ENCODE measurements around the gene SRRM3.

Gene SRRM3

DNA sequence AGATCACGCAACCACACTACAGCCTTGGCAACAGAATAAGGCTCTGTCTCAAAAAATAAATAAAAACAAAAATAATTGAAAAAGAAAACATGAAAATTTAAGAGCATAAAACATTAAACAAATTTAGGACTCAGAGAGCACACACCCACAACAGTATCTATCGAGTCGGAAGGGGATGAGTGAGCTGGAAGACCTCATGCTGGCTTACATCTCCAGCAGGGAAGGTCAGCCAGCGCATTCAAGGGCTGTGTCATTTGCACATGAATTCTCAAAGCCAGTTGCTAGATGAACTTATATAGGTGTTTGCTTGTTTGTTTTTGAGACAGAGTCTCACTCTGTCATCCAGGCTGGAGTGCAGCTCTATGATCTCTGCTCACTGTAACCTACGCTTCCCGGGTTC, 50.3 kb downstream of the SRRM3 start:
- Histone ChIP-seq H3K4me2 (no peak overlapping the region), H3K36me3 (ENCODE audit: insufficient read depth) (no peaks in the 10 kb centered on the region), H3K4me3 (IDR thresholded peaks at IDR 0.05; ENCODE audit: insufficient read depth, low read depth, low read length) (no peak overlapping the region), H3K9ac (no peak overlapping the region), H3K79me2 (ENCODE audit: insufficient read depth, low read depth) (no peaks in the 10 kb centered on the region), H2AFZ (ENCODE audit: low read depth) (no peak overlapping the region), H4K20me1 (ENCODE audit: insufficient read depth) (no peaks in the 10 kb centered on the region), H3K4me1 (ENCODE audit: low read depth, poor library complexity, severe bottlenecking) (no peaks in the 10 kb centered on the region), H3K27me3 (ENCODE audit: insufficient read depth, low read depth) (peaks cover 8% of the 10 kb centered on the region; the same call in 1 of the 2 replicates), H3K27ac (no peak overlapping the region)
- TF ChIP-seq, protein P1, sequence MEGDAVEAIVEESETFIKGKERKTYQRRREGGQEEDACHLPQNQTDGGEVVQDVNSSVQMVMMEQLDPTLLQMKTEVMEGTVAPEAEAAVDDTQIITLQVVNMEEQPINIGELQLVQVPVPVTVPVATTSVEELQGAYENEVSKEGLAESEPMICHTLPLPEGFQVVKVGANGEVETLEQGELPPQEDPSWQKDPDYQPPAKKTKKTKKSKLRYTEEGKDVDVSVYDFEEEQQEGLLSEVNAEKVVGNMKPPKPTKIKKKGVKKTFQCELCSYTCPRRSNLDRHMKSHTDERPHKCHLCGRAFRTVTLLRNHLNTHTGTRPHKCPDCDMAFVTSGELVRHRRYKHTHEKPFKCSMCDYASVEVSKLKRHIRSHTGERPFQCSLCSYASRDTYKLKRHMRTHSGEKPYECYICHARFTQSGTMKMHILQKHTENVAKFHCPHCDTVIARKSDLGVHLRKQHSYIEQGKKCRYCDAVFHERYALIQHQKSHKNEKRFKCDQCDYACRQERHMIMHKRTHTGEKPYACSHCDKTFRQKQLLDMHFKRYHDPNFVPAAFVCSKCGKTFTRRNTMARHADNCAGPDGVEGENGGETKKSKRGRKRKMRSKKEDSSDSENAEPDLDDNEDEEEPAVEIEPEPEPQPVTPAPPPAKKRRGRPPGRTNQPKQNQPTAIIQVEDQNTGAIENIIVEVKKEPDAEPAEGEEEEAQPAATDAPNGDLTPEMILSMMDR (conservative IDR thresholded peaks at IDR 0.05; ENCODE audit: low read depth, low read length) = no peak

DNA sequence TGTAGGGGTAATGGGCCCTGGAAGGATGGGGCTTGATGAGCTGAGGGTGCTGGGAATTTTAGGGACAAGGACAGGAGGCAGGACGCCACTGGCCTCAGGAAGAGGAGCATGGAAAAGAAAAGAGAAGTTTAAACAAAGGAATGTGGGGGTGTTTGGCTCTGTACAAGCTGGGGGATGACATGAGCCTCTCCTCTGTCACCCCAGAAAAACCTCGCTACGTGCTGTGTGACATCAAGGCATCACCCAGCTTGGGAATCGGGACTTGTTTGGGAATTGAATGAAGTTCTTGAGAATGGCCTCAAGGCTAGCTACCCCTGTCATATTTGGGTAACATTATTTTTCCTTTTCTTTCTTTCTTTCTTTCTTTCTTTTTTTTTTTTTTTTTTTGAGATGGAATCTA, 53.1 kb downstream of the SRRM3 start:
- Histone ChIP-seq H3K4me3 (IDR thresholded peaks at IDR 0.05; ENCODE audit: insufficient read depth, low read depth, low read length) (no peak overlapping the region), H2AFZ (ENCODE audit: low read depth) (no peak overlapping the region), H4K20me1 (ENCODE audit: insufficient read depth) (no peaks in the 10 kb centered on the region), H3K9ac (no peak overlapping the region), H3K4me1 (ENCODE audit: low read depth, poor library complexity, severe bottlenecking) (no peaks in the 10 kb centered on the region), H3K79me2 (ENCODE audit: insufficient read depth, low read depth) (no peaks in the 10 kb centered on the region), H3K4me2 (no peak overlapping the region), H3K27me3 (ENCODE audit: insufficient read depth, low read depth) (peaks cover 8% of the 10 kb centered on the region; the same call in 1 of the 2 replicates), H3K27ac (no peak overlapping the region), H3K36me3 (ENCODE audit: insufficient read depth) (no peaks in the 10 kb centered on the region)
- TF ChIP-seq, protein P1 (conservative IDR thresholded peaks at IDR 0.05; ENCODE audit: low read depth, low read length) = no peak

DNA sequence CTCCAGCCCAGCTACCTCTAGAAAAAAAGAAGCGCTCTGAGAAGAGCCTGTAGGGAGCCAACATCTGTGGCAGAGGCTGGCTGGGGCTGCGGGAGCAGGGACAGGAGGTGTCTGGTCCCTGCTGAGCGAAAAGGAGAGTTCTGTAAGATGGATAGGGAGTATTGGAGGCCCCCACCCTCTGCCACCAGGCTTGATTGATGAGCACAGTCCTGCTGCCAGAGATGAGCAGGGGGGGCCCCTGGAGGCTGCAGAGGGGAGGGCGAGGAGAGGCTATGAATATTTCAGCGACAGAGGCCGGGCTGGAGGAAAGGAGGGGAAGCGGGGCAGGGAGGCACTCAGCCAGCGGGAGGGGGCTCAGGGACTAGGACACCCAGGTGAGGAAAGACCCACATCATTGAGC, 56.3 kb downstream of the SRRM3 start:
- H3K9ac ChIP-seq = no peak overlapping the region
- H4K20me1 ChIP-seq (ENCODE audit: insufficient read depth) = no peaks in the 10 kb centered on the region
- H3K27ac ChIP-seq = no peak overlapping the region
- H3K27me3 ChIP-seq (ENCODE audit: insufficient read depth, low read depth) = no peaks in the 10 kb centered on the region; the same call in 1 of the 2 replicates
- no peak overlapping the region for H3K4me3 ChIP-seq (IDR thresholded peaks at IDR 0.05; ENCODE audit: insufficient read depth, low read depth, low read length)
- H3K4me1 ChIP-seq (ENCODE audit: low read depth, poor library complexity, severe bottlenecking) = peaks cover 8% of the 10 kb centered on the region
- no peak overlapping the region for H3K4me2 ChIP-seq
- TF ChIP-seq, protein P1 (conservative IDR thresholded peaks at IDR 0.05; ENCODE audit: low read depth, low read length) = no peak
- H3K79me2 ChIP-seq (ENCODE audit: insufficient read depth, low read depth) = no peaks in the 10 kb centered on the region
- no peak overlapping the region for H2AFZ ChIP-seq (ENCODE audit: low read depth)
- H3K36me3 ChIP-seq (ENCODE audit: insufficient read depth) = no peaks in the 10 kb centered on the region

GRCh38 chr7:76259124-76260093, 57.7 kb downstream of the SRRM3 start:
- H3K4me3 ChIP-seq (IDR thresholded peaks at IDR 0.05; ENCODE audit: insufficient read depth, low read depth, low read length) = no peak overlapping the region
- H3K27ac ChIP-seq = no peak overlapping the region
- peaks cover 8% of the 10 kb centered on the region for H3K4me1 ChIP-seq (ENCODE audit: low read depth, poor library complexity, severe bottlenecking)
- TF ChIP-seq, protein P1 (conservative IDR thresholded peaks at IDR 0.05; ENCODE audit: low read depth, low read length) = no peak
- no peaks in the 10 kb centered on the region; the same call in 1 of the 2 replicates for H3K27me3 ChIP-seq (ENCODE audit: insufficient read depth, low read depth)
- no peak overlapping the region for H3K4me2 ChIP-seq
- H3K9ac ChIP-seq = no peak overlapping the region
- H4K20me1 ChIP-seq (ENCODE audit: insufficient read depth) = no peaks in the 10 kb centered on the region
- H3K36me3 ChIP-seq (ENCODE audit: insufficient read depth) = no peaks in the 10 kb centered on the region
- no peaks in the 10 kb centered on the region for H3K79me2 ChIP-seq (ENCODE audit: insufficient read depth, low read depth)
- no peak overlapping the region for H2AFZ ChIP-seq (ENCODE audit: low read depth)
